GM12878 (cell line): ENCODE data around the gene HCFC1R1. TPM values are rescaled to one million over a fixed set of nuclear protein-coding genes. Genes with fewer than 3 reads are reported as not detected.

Experiments
- ATAC-seq: fragments of 200-7000 bp; cut with Tn5 transposase; 3 replicates; pipeline ENCODE4 v1.9.1; 2020; ENCODE audit warnings: mild to moderate bottlenecking, moderate library complexity
- BruUV-seq: library from RNA; stranded (reverse); fragments of 400-500 nt; replicated peaks from 2 replicates; lab custom pipeline; 2021; lab: Mats Ljungman, UMichigan
- CTCF ChIA-PET: fragments of 300-600 bp; sonication (Branson Sonifier 250); formaldehyde crosslinking; extraction: SDS; loops from one replicate; lab custom pipeline; 2021; ENCODE audit warnings: inconsistent platforms; lab: Yijun Ruan, JAX
- POLR2A ChIA-PET: fragments of 350-600 bp; formaldehyde crosslinking; extraction: SDS; loops from one replicate; lab custom pipeline; 2021; ENCODE audit warnings: inconsistent platforms; lab: Charles Lee
- RAD21 ChIA-PET: fragments of 300-600 bp; sonication (Branson Sonifier 250); formaldehyde crosslinking; loops from one replicate; lab custom pipeline; 2023; ENCODE audit warnings: antibody characterized with exemption; ENCODE audit not compliant: unreplicated experiment; lab: Charles Lee
- SMC1A ChIA-PET: fragments of 300-600 bp; sonication (Branson Sonifier 250); formaldehyde crosslinking; loops from one replicate; lab custom pipeline; 2023; ENCODE audit not compliant: unreplicated experiment, uncharacterized antibody; lab: Charles Lee
- DNase-seq: peaks from one replicate; pipeline ENCODE4 v3.0.0-alpha.2; 2011; ENCODE audit warnings: low read depth, low spot score
- FAIRE-seq: peaks from 3 replicates; lab custom pipeline; 2011; peaks lifted over from hg19 to GRCh38; lab: Jason Lieb, UNC
- H2AFZ ChIP-seq: 2 replicates; pipeline ENCODE4 v1.6.0; 2011; ENCODE audit warnings: low read depth, low read length, control low read depth; ENCODE audit not compliant: control insufficient read depth
- H3K27ac ChIP-seq: 2 replicates; pipeline ENCODE4 v1.5.1; 2011; ENCODE audit warnings: control low read depth; ENCODE audit not compliant: control insufficient read depth, insufficient read depth
- H3K27me3 ChIP-seq, 2 experiments: replicated peaks in 1 of 2; 2 replicates each; pipeline versions ENCODE4 v1.6.0 to v1.6.1; 2011; ENCODE audit warnings: low read length in 1 of 2; ENCODE audit not compliant: control insufficient read depth in 2 of 2, insufficient read depth in 2 of 2
- H3K36me3 ChIP-seq, 2 experiments: 2 replicates each; pipeline ENCODE4 v1.5.1; 2011; ENCODE audit warnings: low read length in 1 of 2; ENCODE audit not compliant: control insufficient read depth in 2 of 2, insufficient read depth in 2 of 2
- H3K4me1 ChIP-seq: 2 replicates; pipeline ENCODE4 v1.6.1; 2011; ENCODE audit warnings: mild to moderate bottlenecking, low read length, moderate library complexity, mixed read lengths; ENCODE audit not compliant: control insufficient read depth, insufficient read depth
- H3K4me2 ChIP-seq: 2 replicates; pipeline ENCODE4 v1.6.0; 2011; ENCODE audit warnings: control low read depth; ENCODE audit not compliant: control insufficient read depth, insufficient read depth
- H3K4me3 ChIP-seq: fragments of 200-600 bp; sonication (generic); 2 replicates; pipeline ENCODE4 v1.5.1; 2016
- H3K79me2 ChIP-seq: 2 replicates; pipeline ENCODE4 v1.6.0; 2011; ENCODE audit warnings: low read length; ENCODE audit not compliant: control insufficient read depth, insufficient read depth
- H3K9ac ChIP-seq: 2 replicates; pipeline ENCODE4 v1.8.0; 2011; ENCODE audit warnings: low read length, control low read depth, mixed read lengths; ENCODE audit not compliant: control insufficient read depth, insufficient read depth
- H3K9me3 ChIP-seq: replicated peaks from 3 replicates; pipeline ENCODE4 v1.5.1; 2011; ENCODE audit warnings: mild to moderate bottlenecking, low read length; ENCODE audit not compliant: control insufficient read depth, insufficient read depth
- H4K20me1 ChIP-seq: 2 replicates; pipeline ENCODE4 v1.6.0; 2011; ENCODE audit not compliant: control insufficient read depth, insufficient read depth
- CEBPB ChIP-seq, 2 experiments: fragments of 150-350 bp in 1 of 2; IDR thresholded peaks; 2 replicates each; pipeline ENCODE4 v1.6.1; 2012 to 2014; ENCODE audit warnings: low read depth in 2 of 2, low read length in 2 of 2, borderline replicate concordance in 1 of 2, inconsistent platforms in 1 of 2
- IKZF1 ChIP-seq: fragments of 450-650 bp; conservative IDR thresholded peaks from 2 replicates; pipeline ENCODE4 v1.6.1; 2017; ENCODE audit warnings: antibody characterized with exemption, mild to moderate bottlenecking
- JUND ChIP-seq: IDR thresholded peaks from 2 replicates; pipeline ENCODE4 v1.6.1; 2012; ENCODE audit warnings: low read depth, mild to moderate bottlenecking, low read length, improper control_type of control experiment, moderate library complexity
- ZBTB11 ChIP-seq: fragments of 450-650 bp; formaldehyde crosslinking; IDR thresholded peaks from 2 replicates; pipeline ENCODE4 v1.5.0; 2022; ENCODE audit warnings: mild to moderate bottlenecking, missing genetic modification characterization
- ZSCAN29 ChIP-seq: fragments of 450-650 bp; IDR thresholded peaks from 2 replicates; pipeline ENCODE4 v1.6.1; 2017; ENCODE audit warnings: mild to moderate bottlenecking, moderate library complexity
- WGBS: methylation state at CpG from one replicate; pipeline ENCODE4 v1.1.6; 2016; ENCODE audit warnings: low lambda C conversion rate; ENCODE audit not compliant: insufficient replicate concordance, insufficient coverage; ENCODE audit errors: missing lambda C conversion rate; 5-methylcytosine and 5-hydroxymethylcytosine counted together
- in situ Hi-C: fragments of 300-500 bp; cut with MboI; formaldehyde crosslinking; loops from 9 replicates; pipeline ENCODE4 v1.14.3; 2018; ENCODE audit warnings: mixed read lengths
- intact Hi-C: fragments of 100-400 bp; cut with micrococcal nuclease; formaldehyde crosslinking; loops from one replicate; pipeline ENCODE4 v1.14.2; 2022; ENCODE audit not compliant: unreplicated experiment
- polyA plus RNA-seq, 11 experiments: library from polyadenylated mRNA; depleted of rRNA in 4 of 11; unstranded in 6 of 11; stranded (reverse) in 5 of 11; fragments of >200 nt; fragmentation: Nextera tagmentation in 4 of 11; fragmentation: Illumina TruSeq in 1 of 11; extraction: Ambion mirVana in 4 of 11; extraction: Trizol in 1 of 11; gene quantifications; 1 replicate in 1 of 11; 2 replicates in 10 of 11; pipeline versions ENCODE4 v1.2.1 to v1.2.3, GENCODE V29; 2011 to 2016; ENCODE audit warnings: inconsistent platforms in 2 of 11, missing spikeins in 2 of 11, low read depth in 1 of 11
- total RNA-seq, 4 experiments: library from RNA; depleted of rRNA in 3 of 4; stranded (reverse); fragments of >200 nt in 3 of 4; fragmentation: Illumina TruSeq in 1 of 4; extraction: Trizol in 1 of 4; gene quantifications; 2 replicates each; pipeline versions ENCODE4 v1.2.1 to v1.2.3, GENCODE V29; 2013 to 2021

The HCFC1R1 gene
- total and polyA plus RNA-seq, 10 of the 15 experiments (the other 5 are each of a cell fraction or from before 2014, with no cell fraction given): 2.8 to 42.5 (median 20.4) TPM

- H3K9ac ChIP-seq: no peak overlapping the region
- no TSS peak for BruUV-seq
- no peak overlapping the region for H2AFZ ChIP-seq
- intact Hi-C loops (no loop called here), in situ Hi-C loops (no loop called here)
- ATAC-seq (no peak), DNase-seq (no peak), FAIRE-seq (no peak)
- no peak overlapping the region for H3K4me3 ChIP-seq
- TF ChIP-seq IKZF1 (no peak), CEBPB (IDR thresholded peaks at IDR 0.05; ENCODE audit: borderline replicate concordance in 1 of 2, low read depth in 2 of 2, low read length in 2 of 2) (no peak), ZBTB11 (CRISPR knock-in tag) (no peak), ZSCAN29 (no peak), JUND (no peak)
- H3K4me1 ChIP-seq: peaks cover 17% of the 10 kb centered on the region
- H3K9me3 ChIP-seq: no peaks in the 10 kb centered on the region
- ChIA-PET CTCF (interaction anchor here (11.3 kb wide), 1 partner anchor 16 kb away, joined by 421 read pairs; the partner anchor contains the start of genes CLDN6, HCFC1R1, THOC6 and TNFRSF12A), RAD21 (interaction anchor here (1.2 to 2.1 kb wide), 2 partner anchors 10 to 18 kb away, joined by 5 to 7 read pairs; partner anchors contain the start of gene TNFRSF12A), POLR2A (interaction anchor here (1.6 kb wide), 1 partner anchor 9 kb away, joined by 5 read pairs; the partner anchor contains the start of gene TNFRSF12A), SMC1A (no interaction called here)
- H3K79me2 ChIP-seq: no peaks in the 10 kb centered on the region
- H3K36me3 ChIP-seq: no peaks in the 10 kb centered on the region
- no peaks in the 10 kb centered on the region for H4K20me1 ChIP-seq
- H3K4me2 ChIP-seq: no peak overlapping the region
- H3K27ac ChIP-seq: no peak overlapping the region
- WGBS: 76% methylated on average over 8 of the region's 8 CpGs
- peaks cover 0 to 17% of the 10 kb centered on the region in 2 experiments for H3K27me3 ChIP-seq
Measured at GRCh38 chr16:3010510-3010909, 13.2 kb downstream of the HCFC1R1 start.
